H1 (cell line): ENCODE measurements around the gene P2RX1. TPM values are rescaled to one million over a fixed set of nuclear protein-coding genes. Genes with fewer than 3 reads are reported as not detected.

Experiments
- CTCF ChIA-PET: fragments of 300-600 bp; sonication (Branson Sonifier 250); formaldehyde crosslinking; loops from one replicate; lab custom pipeline; 2021; ENCODE audit not compliant: partially characterized antibody; lab: Charles Lee
- POLR2A ChIA-PET: fragments of 300-600 bp; sonication (Branson Sonifier 250); formaldehyde crosslinking; loops from one replicate; lab custom pipeline; 2021; ENCODE audit warnings: inconsistent platforms; ENCODE audit not compliant: partially characterized antibody; lab: Charles Lee
- DNase-seq, 2 experiments: peaks; one replicate each; pipeline versions ENCODE4 v3.0.0 to v3.0.0-alpha.2; 2010 to 2022; ENCODE audit warnings: low spot score in 2 of 2, low read depth in 1 of 2, mixed read lengths in 1 of 2
- FAIRE-seq: peaks from 2 replicates; lab custom pipeline; 2011; peaks lifted over from hg19 to GRCh38; lab: Jason Lieb, UNC
- H2AFZ ChIP-seq: 2 replicates; pipeline ENCODE4 v1.8.1; 2012; ENCODE audit warnings: low read length, inconsistent platforms
- H2AK5ac ChIP-seq: 2 replicates; pipeline ENCODE4 v1.6.1; 2013; ENCODE audit warnings: low read depth, low read length
- H2BK120ac ChIP-seq: replicated peaks from 2 replicates; pipeline ENCODE3; 2013; ENCODE audit warnings: low read depth, low read length, inconsistent platforms
- H2BK12ac ChIP-seq: 2 replicates; pipeline ENCODE4 v1.6.1; 2013; ENCODE audit warnings: low read depth, low read length
- H2BK15ac ChIP-seq: 2 replicates; pipeline ENCODE4 v1.6.1; 2013; ENCODE audit warnings: low read length
- H2BK20ac ChIP-seq: 2 replicates; pipeline ENCODE4 v1.6.1; 2013; ENCODE audit warnings: low read length
- H2BK5ac ChIP-seq: 2 replicates; pipeline ENCODE4 v1.6.1; 2013; ENCODE audit warnings: low read depth, low read length
- H3K14ac ChIP-seq: 2 replicates; pipeline ENCODE4 v1.6.1; 2013; ENCODE audit warnings: inconsistent platforms; ENCODE audit not compliant: insufficient read length
- H3K18ac ChIP-seq: 2 replicates; pipeline ENCODE4 v1.6.1; 2013; ENCODE audit warnings: low read length; ENCODE audit errors: extremely low read depth
- H3K23ac ChIP-seq: 2 replicates; pipeline ENCODE4 v1.6.1; 2013; ENCODE audit warnings: inconsistent platforms; ENCODE audit not compliant: insufficient read length
- H3K23me2 ChIP-seq: 2 replicates; pipeline ENCODE4 v1.6.1; 2013; ENCODE audit warnings: low read depth, low read length
- H3K27ac ChIP-seq: 2 replicates; pipeline ENCODE4 v1.6.1; 2011; ENCODE audit warnings: low read depth, low read length, inconsistent platforms
- H3K27me3 ChIP-seq, 4 experiments: replicated peaks in 1 of 4; 1 replicate in 1 of 4; 2 replicates in 3 of 4; pipeline versions ENCODE4 v1.6.1 to v1.8.1; 2011 to 2013; ENCODE audit warnings: low read length in 3 of 4, mild to moderate bottlenecking in 3 of 4, inconsistent platforms in 2 of 4, mixed read lengths in 2 of 4, moderate library complexity in 1 of 4; ENCODE audit not compliant: control insufficient read depth in 3 of 4, insufficient read depth in 3 of 4; ENCODE audit errors: extremely low read depth in 1 of 4
- H3K36me3 ChIP-seq, 4 experiments: 2 replicates each; pipeline versions ENCODE4 v1.6.1 to v1.8.1; 2011 to 2013; ENCODE audit warnings: mild to moderate bottlenecking in 4 of 4, low read length in 3 of 4, moderate library complexity in 2 of 4, control low read depth in 1 of 4, inconsistent platforms in 1 of 4; ENCODE audit not compliant: insufficient read depth in 4 of 4, control insufficient read depth in 2 of 4
- H3K4ac ChIP-seq: replicated peaks from 2 replicates; pipeline ENCODE3; 2013; ENCODE audit warnings: low read length, low read depth, mixed read lengths, inconsistent platforms; ENCODE audit not compliant: insufficient read length
- H3K4me1 ChIP-seq, 4 experiments: replicated peaks in 1 of 4; 1 replicate in 1 of 4; 2 replicates in 3 of 4; pipeline versions ENCODE4 v1.6.1 to v1.8.1; 2011 to 2013; ENCODE audit warnings: low read length in 3 of 4, inconsistent platforms in 2 of 4, mixed read lengths in 1 of 4; ENCODE audit not compliant: insufficient read depth in 4 of 4, control insufficient read depth in 3 of 4
- H3K4me2 ChIP-seq, 2 experiments: 2 replicates each; pipeline versions ENCODE4 v1.6.1 to v1.8.1; 2011 to 2013; ENCODE audit warnings: low read depth in 2 of 2, low read length in 2 of 2, control low read depth in 1 of 2, inconsistent platforms in 1 of 2, mild to moderate bottlenecking in 1 of 2; ENCODE audit not compliant: insufficient read depth in 1 of 2
- H3K4me3 ChIP-seq, 4 experiments: fragments of 200-600, 300-600 bp in 1 of 4; sonication (generic), shearing (Covaris generic), sonication (Bioruptor Twin) in 1 of 4; 2 replicates each; pipeline versions ENCODE4 v1.5.1 to v1.8.1; 2011 to 2016; ENCODE audit warnings: low read length in 4 of 4, low read depth in 3 of 4, control low read depth in 2 of 4, inconsistent platforms in 2 of 4, mild to moderate bottlenecking in 2 of 4, mixed read lengths in 1 of 4, moderate library complexity in 1 of 4; ENCODE audit not compliant: insufficient read depth in 2 of 4; ENCODE audit errors: extremely low read depth in 1 of 4
- H3K56ac ChIP-seq: replicated peaks from 2 replicates; pipeline ENCODE3; 2013; ENCODE audit warnings: low read depth, mild to moderate bottlenecking, mixed read lengths, low read length, inconsistent platforms; ENCODE audit not compliant: insufficient read length
- H3K79me1 ChIP-seq: 2 replicates; pipeline ENCODE4 v1.6.1; 2013; ENCODE audit warnings: low read depth, low read length, control low read depth
- H3K79me2 ChIP-seq, 2 experiments: 2 replicates each; pipeline versions ENCODE4 v1.6.1 to v1.8.1; 2012 to 2013; ENCODE audit warnings: low read length in 2 of 2, mild to moderate bottlenecking in 2 of 2, inconsistent platforms in 1 of 2; ENCODE audit not compliant: insufficient read depth in 2 of 2, control insufficient read depth in 1 of 2
- H3K9ac ChIP-seq, 4 experiments: replicated peaks in 1 of 4; 1 replicate in 1 of 4; 2 replicates in 3 of 4; pipeline versions ENCODE4 v1.6.1 to v1.8.1; 2011 to 2013; ENCODE audit warnings: low read depth in 3 of 4, low read length in 3 of 4, control low read depth in 2 of 4, mild to moderate bottlenecking in 2 of 4, moderate library complexity in 2 of 4, inconsistent platforms in 1 of 4; ENCODE audit errors: extremely low read depth in 1 of 4
- H3K9me3 ChIP-seq, 2 experiments: 2 replicates each; pipeline versions ENCODE4 v1.6.1 to v1.8.1; 2012 to 2013; ENCODE audit warnings: mild to moderate bottlenecking in 2 of 2, moderate library complexity in 2 of 2, control low read depth in 1 of 2, inconsistent platforms in 1 of 2, low read depth in 1 of 2, low read length in 1 of 2, mixed read lengths in 1 of 2; ENCODE audit not compliant: insufficient read depth in 2 of 2
- H4K20me1 ChIP-seq, 2 experiments: replicated peaks in 1 of 2; 2 replicates each; pipeline versions ENCODE3 to v1.8.1; 2011 to 2013; ENCODE audit warnings: inconsistent platforms in 2 of 2, low read length in 2 of 2, mild to moderate bottlenecking in 1 of 2; ENCODE audit not compliant: insufficient read depth in 2 of 2, control insufficient read depth in 1 of 2
- H4K5ac ChIP-seq: 2 replicates; pipeline ENCODE4 v1.6.1; 2013; ENCODE audit warnings: low read length, low read depth, mixed read lengths, inconsistent platforms; ENCODE audit not compliant: insufficient read length
- H4K8ac ChIP-seq: 2 replicates; pipeline ENCODE4 v1.8.0; 2013; ENCODE audit warnings: mild to moderate bottlenecking, moderate library complexity, low read length, inconsistent platforms; ENCODE audit not compliant: insufficient read depth; ENCODE audit errors: extremely low read depth
- H4K91ac ChIP-seq: replicated peaks from 2 replicates; pipeline ENCODE3; 2013; ENCODE audit warnings: low read length, mixed read lengths, inconsistent platforms; ENCODE audit not compliant: insufficient read length
- BACH1 ChIP-seq: IDR thresholded peaks from 2 replicates; pipeline ENCODE4 v1.6.1; 2012; ENCODE audit warnings: low read length, improper control_type of control experiment
- CHD2 ChIP-seq: IDR thresholded peaks from 2 replicates; pipeline ENCODE4 v1.6.1; 2012; ENCODE audit warnings: low read length, improper control_type of control experiment
- E2F6 ChIP-seq: IDR thresholded peaks from 2 replicates; pipeline ENCODE4 v1.6.1; 2012; ENCODE audit warnings: inconsistent platforms
- EP300 ChIP-seq, 2 experiments: IDR thresholded peaks; 1 replicate in 1 of 2; 2 replicates in 1 of 2; pipeline ENCODE4 v1.6.1; 2011 to 2012; ENCODE audit warnings: low read depth in 2 of 2, low read length in 2 of 2, mild to moderate bottlenecking in 2 of 2, borderline replicate concordance in 1 of 2, inconsistent platforms in 1 of 2, moderate library complexity in 1 of 2
- HDAC2 ChIP-seq, 2 experiments: fragments of 300-600 bp in 1 of 2; sonication (generic) in 1 of 2; IDR thresholded peaks; 2 replicates each; pipeline ENCODE4 v1.6.1; 2011 to 2012; ENCODE audit warnings: low read depth in 2 of 2, low read length in 2 of 2, mild to moderate bottlenecking in 2 of 2, moderate library complexity in 2 of 2, borderline replicate concordance in 1 of 2, inconsistent platforms in 1 of 2
- JUND ChIP-seq: IDR thresholded peaks from 2 replicates; pipeline ENCODE4 v1.6.1; 2011; ENCODE audit warnings: mild to moderate bottlenecking, improper control_type of control experiment, low read length
- KDM1A ChIP-seq: fragments of 200-600, 300-600 bp; sonication (generic); IDR thresholded peaks from 2 replicates; pipeline ENCODE4 v1.7.1; 2016; ENCODE audit warnings: mild to moderate bottlenecking, low read length, borderline replicate concordance
- SIRT6 ChIP-seq: IDR thresholded peaks from one replicate; pipeline ENCODE4 v1.7.1; 2012; ENCODE audit warnings: low read length, inconsistent platforms
- YY1 ChIP-seq: IDR thresholded peaks from 2 replicates; pipeline ENCODE4 v1.6.1; 2011; ENCODE audit warnings: low read depth, mild to moderate bottlenecking, low read length
- WGBS, 2 experiments: shearing (Covaris generic) in 1 of 2; methylation state at CpG; one replicate each; pipeline versions ENCODE4 v1.1.6 to v1.1.7; 2013 to 2015; ENCODE audit warnings: low lambda C conversion rate in 2 of 2, mixed read lengths in 2 of 2, inconsistent platforms in 1 of 2, low coverage in 1 of 2, missing lambda C conversion rate in 1 of 2; ENCODE audit not compliant: insufficient replicate concordance in 2 of 2, insufficient coverage in 1 of 2, insufficient read length in 1 of 2; ENCODE audit errors: extremely low coverage in 1 of 2, missing lambda C conversion rate in 1 of 2; 5-methylcytosine and 5-hydroxymethylcytosine counted together
- polyA plus RNA-seq, 7 experiments: library from polyadenylated mRNA; depleted of rRNA in 3 of 7; stranded (reverse) in 5 of 7; unstranded in 2 of 7; fragments of >200 nt in 5 of 7; fragments of 200-250 nt in 2 of 7; gene quantifications; 1 replicate in 5 of 7; 2 replicates in 1 of 7; 4 replicates in 1 of 7; pipeline versions ENCODE4 v1.2.1 to v1.2.3, GENCODE V29; 2011 to 2013; ENCODE audit warnings: missing spikeins in 2 of 7, mixed read lengths in 2 of 7
- total RNA-seq: library from RNA; stranded (reverse); fragmentation: NEBNext Ultra II Directional; extraction: Animal tissue kit (Norgen Biotek cat#: 25700); gene quantifications from 2 replicates; pipeline ENCODE4 v1.2.1, GENCODE V29; 2021
- TF ChIP-seq, protein P1 (sequence below): IDR thresholded peaks from 2 replicates; pipeline ENCODE4 v1.6.1; 2012; ENCODE audit warnings: inconsistent platforms

Gene P2RX1
- total and polyA plus RNA-seq, 2 of the 8 experiments (the other 6 are each of a cell fraction or from before 2014, with no cell fraction given): 0.45 to 1.1 TPM

DNA sequence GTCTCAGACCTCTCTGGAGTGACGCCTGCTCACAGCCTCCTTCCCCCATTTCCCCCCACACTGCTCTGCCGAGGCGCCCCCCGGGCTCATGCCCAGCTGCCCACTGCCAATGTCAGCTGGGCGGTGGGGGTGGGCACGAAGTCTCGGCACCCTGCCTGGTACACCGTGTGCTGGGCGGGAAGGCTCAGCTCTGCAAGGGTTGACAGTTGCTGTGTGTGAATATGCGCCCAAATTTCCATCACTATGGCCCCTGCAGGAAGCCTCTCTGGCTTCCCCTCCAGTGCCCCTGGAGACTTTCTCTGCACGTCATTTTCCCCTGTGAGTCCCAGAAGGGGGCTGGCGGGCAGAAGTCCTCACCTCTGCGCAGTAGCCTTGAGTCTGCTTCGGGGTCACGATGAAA lies 11.8 kb downstream of the P2RX1 start:
- Histone ChIP-seq H3K23me2 (peaks cover 5% of the 10 kb centered on the region; the same call in 1 of the 2 replicates), H3K79me1 (no peaks in the 10 kb centered on the region), H2BK120ac (no peak overlapping the region), H2BK5ac (peak overlapping the region; percentile 96; the same call in 1 of the 2 replicates), H3K9ac (no peak overlapping the region), H2BK12ac (peak overlapping the region; percentile 96; the same call in 1 of the 2 replicates), H3K4me1 (peaks cover 0 to 31% (median 25%) of the 10 kb centered on the region in 4 experiments; a peak in 6 of 7 replicates), H3K18ac (peak overlapping the region; percentile 98), H3K4ac (no peak overlapping the region), H3K14ac (no peak overlapping the region), H2AK5ac (0 out of 2 replicates have a peak overlapping the region, but pooled peaks have one; percentile 65), H3K27ac (no peak overlapping the region), H3K27me3 (no peaks in the 10 kb centered on the region), H4K8ac (peak overlapping the region; percentile 51), H2AFZ (no peak overlapping the region), H3K56ac (no peak overlapping the region), H4K20me1 (no peaks in the 10 kb centered on the region), H3K4me2 (peak overlapping the region; percentile 18 to 60; a peak in 3 of 4 replicates), H2BK15ac (0 out of 2 replicates have a peak overlapping the region, but pooled peaks have one; percentile 88), H2BK20ac (peak overlapping the region; percentile 90; the same call in 1 of the 2 replicates), H3K9me3 (no peaks in the 10 kb centered on the region), H3K4me3 (no peak overlapping the region), H3K23ac (no peak overlapping the region), H4K91ac (peak overlapping the region; percentile 22), H3K36me3 (0 out of 8 replicates have a peak, but pooled peaks cover 0 to 2% (median 0%) of the 10 kb centered on the region in 4 experiments), H3K79me2 (no peaks in the 10 kb centered on the region), H4K5ac (no peak overlapping the region)
- FAIRE-seq (no peak), DNase-seq (no peak)
- WGBS, 2 experiments: 13% methylated on average over 7 of the region's 15 CpGs; no CpG with 5 or more reads in 1 of the 2 experiments
- TF ChIP-seq CHD2: no peak
- TF ChIP-seq HDAC2 (IDR thresholded peaks at IDR 0.05; ENCODE audit: borderline replicate concordance in 1 of 2, low read depth in 2 of 2, low read length in 2 of 2): peak in 1 of 2 experiments; percentile 73; a peak in 1 of 4 replicates
- TF ChIP-seq YY1: no peak
- TF ChIP-seq KDM1A: no peak
- TF ChIP-seq SIRT6: no peak
- TF ChIP-seq JUND: no peak
- TF ChIP-seq BACH1: no peak
- TF ChIP-seq EP300 (IDR thresholded peaks at IDR 0.05; ENCODE audit: borderline replicate concordance in 1 of 2, low read depth in 2 of 2, low read length in 2 of 2): no peak
- TF ChIP-seq, protein P1, sequence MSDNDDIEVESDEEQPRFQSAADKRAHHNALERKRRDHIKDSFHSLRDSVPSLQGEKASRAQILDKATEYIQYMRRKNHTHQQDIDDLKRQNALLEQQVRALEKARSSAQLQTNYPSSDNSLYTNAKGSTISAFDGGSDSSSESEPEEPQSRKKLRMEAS: peak; percentile 34; the same call in 1 of the 2 replicates
- TF ChIP-seq E2F6: peak; percentile 78
- CTCF ChIA-PET: interaction anchor here (0.9 to 13.2 kb wide), 9 partner anchors 10 to 167 kb away, joined by 3 to 131 read pairs (median 17); partner anchors contain the start of genes CAMKK1 and NCBP3
- POLR2A ChIA-PET: interaction anchor here (0.9 to 3.8 kb wide), 6 partner anchors 11 to 62 kb away, joined by 3 to 22 read pairs (median 4); partner anchors contain the start of genes CAMKK1 and NCBP3
